ENCODE data around the gene FLT3LG.
A peak's percentile ranks its signal among the peaks of the same experiment; 100 is the strongest.

Gene FLT3LG

GRCh38 chr19:49473868-49474541, at the start of gene FLT3LG:
TSS of gene FLT3LG (plus strand) at chr19:49474215. CDS start at chr19:49474640, 425 bp downstream.
- DNase-seq (ENCODE audit: low read depth): peak; percentile 82

GRCh38 chr19:49425178-49425577, 48.8 kb upstream of the FLT3LG start, which contains the start of gene GFY:
TSS of gene GFY (plus strand) at chr19:49425388. CDS start at chr19:49426431, 1,043 bp downstream.
- DNase-seq (ENCODE audit: low read depth): no peak

GRCh38 chr19:49425922-49426592, 48.0 kb upstream of the FLT3LG start:
- peak; percentile 15 for DNase-seq (ENCODE audit: low read depth)

GRCh38 chr19:49427339-49427738, 46.7 kb upstream of the FLT3LG start:
- no peak for DNase-seq (ENCODE audit: low read depth)

GRCh38 chr19:49427855-49428546, 46.0 kb upstream of the FLT3LG start:
- DNase-seq (ENCODE audit: low read depth): peak; percentile 30

GRCh38 chr19:49428547-49429451, 45.2 kb upstream of the FLT3LG start:
- DNase-seq (ENCODE audit: low read depth): no peak

GRCh38 chr19:49430172-49430677, 43.8 kb upstream of the FLT3LG start:
- no peak for DNase-seq (ENCODE audit: low read depth)

- DNase-seq (ENCODE audit: low read depth): peak; percentile 39
Observed at GRCh38 chr19:49430678-49431329, 43.2 kb upstream of the FLT3LG start.

GRCh38 chr19:49431330-49431749, 42.7 kb upstream of the FLT3LG start:
- no peak for DNase-seq (ENCODE audit: low read depth)

GRCh38 chr19:49432141-49433073, 41.6 kb upstream of the FLT3LG start:
- DNase-seq (ENCODE audit: low read depth): no peak

GRCh38 chr19:49433240-49433901, 40.6 kb upstream of the FLT3LG start:
- no peak for DNase-seq (ENCODE audit: low read depth)

- DNase-seq (ENCODE audit: low read depth): no peak
Observed at GRCh38 chr19:49434907-49435583, 39.0 kb upstream of the FLT3LG start.

- DNase-seq (ENCODE audit: low read depth): no peak
Observed at GRCh38 chr19:49435670-49436069, 38.3 kb upstream of the FLT3LG start.

GRCh38 chr19:49436381-49437017, 37.5 kb upstream of the FLT3LG start:
- peak; percentile 42 for DNase-seq (ENCODE audit: low read depth)

GRCh38 chr19:49437231-49437630, 36.8 kb upstream of the FLT3LG start:
- DNase-seq (ENCODE audit: low read depth): no peak

GRCh38 chr19:49438261-49438660, 35.8 kb upstream of the FLT3LG start:
- DNase-seq (ENCODE audit: low read depth): no peak

- no peak for DNase-seq (ENCODE audit: low read depth)
Observed at GRCh38 chr19:49439836-49440235, 34.2 kb upstream of the FLT3LG start.
